Ascending aorta (tissue), 2 donors: Measurements from ENCODE around the gene LOXL3. TPM values are rescaled to one million over a fixed set of nuclear protein-coding genes. Genes with fewer than 3 reads are reported as not detected.

Experiments used
- DNase-seq, 2 donors: peaks; one replicate each; pipeline ENCODE4 v3.0.0-alpha.2; 2019; ENCODE audit warnings: low spot score in 2 of 2
- H3K27ac ChIP-seq, 2 donors: fragments of 200-600 bp; sonication (generic); one replicate each; pipeline ENCODE4 v1.5.1; 2016 to 2017; ENCODE audit warnings: mild to moderate bottlenecking in 1 of 2
- H3K27me3 ChIP-seq: fragments of 200-600 bp; sonication (generic); one replicate; pipeline ENCODE4 v1.5.1; 2017
- H3K36me3 ChIP-seq, 2 donors: fragments of 200-600 bp; sonication (generic); one replicate each; pipeline ENCODE4 v1.5.1; 2016
- H3K4me1 ChIP-seq, 2 donors: fragments of 200-600 bp; sonication (generic); one replicate each; pipeline ENCODE4 v1.5.1; 2016 to 2017; ENCODE audit warnings: mild to moderate bottlenecking in 1 of 2
- H3K4me3 ChIP-seq, 2 donors: fragments of 200-600 bp; sonication (generic); one replicate each; pipeline ENCODE4 v1.5.1; 2016 to 2017; ENCODE audit warnings: mild to moderate bottlenecking in 1 of 2
- H3K9me3 ChIP-seq, 2 donors: fragments of 200-600 bp; sonication (generic); one replicate each; pipeline ENCODE4 v1.5.1; 2016
- intact Hi-C: fragments of 100-400 bp; cut with DNase I; formaldehyde crosslinking; loops from one replicate; pipeline ENCODE4 v1.15.1; 2023
- total RNA-seq: library from RNA; depleted of rRNA; stranded (reverse); fragments of >200 nt; gene quantifications from one replicate; pipeline ENCODE4 v1.1.0, GENCODE V29; 2016
- TF ChIP-seq, protein P1 (sequence below), 3 experiments: fragments of 200-600 bp in 2 of 3; fragments of 450-650 bp in 1 of 3; sonication (generic) in 2 of 3; IDR thresholded peaks; one replicate each; pipeline ENCODE4 v1.5.1; 2016 to 2019; ENCODE audit warnings: antibody characterized with exemption in 3 of 3, mild to moderate bottlenecking in 1 of 3, moderate library complexity in 1 of 3

Gene LOXL3
- total RNA-seq, 1 donor from 2014 or later: 19.8 TPM

DNA sequence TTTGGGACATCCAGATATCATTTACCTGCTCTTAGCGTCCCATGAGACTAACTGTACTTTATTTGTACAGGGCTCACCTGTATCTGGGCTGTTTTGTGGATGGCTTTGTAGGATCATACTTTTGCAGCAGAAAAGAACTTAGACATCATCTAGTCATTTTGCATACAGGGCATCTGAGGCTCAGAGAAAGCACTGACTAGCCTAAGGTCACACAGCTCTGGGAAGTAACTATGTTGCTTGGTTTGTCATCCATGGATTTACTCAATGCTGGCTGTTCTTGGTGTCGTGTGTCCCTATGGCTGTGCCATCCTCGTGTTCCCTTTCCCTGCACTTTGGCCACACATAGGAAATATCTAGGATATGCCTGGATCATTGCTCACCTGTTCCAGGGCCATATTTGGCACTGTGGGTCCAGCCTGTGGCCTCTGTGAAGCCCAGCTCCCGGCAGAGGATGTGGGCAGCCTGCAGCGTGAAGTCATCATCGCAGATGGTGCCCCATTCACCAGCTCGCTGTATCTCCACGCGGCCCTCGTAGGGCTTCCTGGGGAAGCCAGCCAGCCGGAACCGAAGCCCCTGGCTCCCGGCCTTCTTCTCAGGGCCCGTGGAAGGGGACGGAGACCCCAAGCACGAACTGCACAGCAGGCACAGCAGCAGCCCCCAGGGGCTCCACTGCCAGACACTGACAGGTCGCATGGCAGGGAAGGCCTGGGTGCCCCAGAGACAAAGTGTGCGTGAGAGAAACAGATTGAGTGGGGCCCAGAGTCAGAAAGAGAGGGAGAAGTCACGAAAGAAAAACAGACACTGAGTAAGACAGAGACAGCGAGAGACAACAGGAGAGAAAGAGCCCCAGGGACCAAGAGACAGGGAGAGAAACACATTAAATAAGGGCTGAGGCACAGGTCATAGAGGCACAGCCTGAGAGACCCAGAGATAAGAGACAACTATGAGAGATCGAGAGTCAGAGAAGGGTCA lies 1.5 kb downstream of the LOXL3 start:
- intact Hi-C loops: no loop called here
- DNase-seq: no peak
- peak overlapping the region in 1 of 2 donors; percentile 90 for H3K27ac ChIP-seq
- H3K4me3 ChIP-seq: peak overlapping the region in 1 of 2 donors; percentile 75
- H3K36me3 ChIP-seq: no peaks in the 10 kb centered on the region
- H3K4me1 ChIP-seq: peaks cover 7 to 20% of the 10 kb centered on the region in 2 donors
- TF ChIP-seq, protein P1, sequence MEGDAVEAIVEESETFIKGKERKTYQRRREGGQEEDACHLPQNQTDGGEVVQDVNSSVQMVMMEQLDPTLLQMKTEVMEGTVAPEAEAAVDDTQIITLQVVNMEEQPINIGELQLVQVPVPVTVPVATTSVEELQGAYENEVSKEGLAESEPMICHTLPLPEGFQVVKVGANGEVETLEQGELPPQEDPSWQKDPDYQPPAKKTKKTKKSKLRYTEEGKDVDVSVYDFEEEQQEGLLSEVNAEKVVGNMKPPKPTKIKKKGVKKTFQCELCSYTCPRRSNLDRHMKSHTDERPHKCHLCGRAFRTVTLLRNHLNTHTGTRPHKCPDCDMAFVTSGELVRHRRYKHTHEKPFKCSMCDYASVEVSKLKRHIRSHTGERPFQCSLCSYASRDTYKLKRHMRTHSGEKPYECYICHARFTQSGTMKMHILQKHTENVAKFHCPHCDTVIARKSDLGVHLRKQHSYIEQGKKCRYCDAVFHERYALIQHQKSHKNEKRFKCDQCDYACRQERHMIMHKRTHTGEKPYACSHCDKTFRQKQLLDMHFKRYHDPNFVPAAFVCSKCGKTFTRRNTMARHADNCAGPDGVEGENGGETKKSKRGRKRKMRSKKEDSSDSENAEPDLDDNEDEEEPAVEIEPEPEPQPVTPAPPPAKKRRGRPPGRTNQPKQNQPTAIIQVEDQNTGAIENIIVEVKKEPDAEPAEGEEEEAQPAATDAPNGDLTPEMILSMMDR (IDR thresholded peaks at IDR 0.05): no peak
- H3K9me3 ChIP-seq: no peaks in the 10 kb centered on the region
- H3K27me3 ChIP-seq: no peaks in the 10 kb centered on the region

DNA sequence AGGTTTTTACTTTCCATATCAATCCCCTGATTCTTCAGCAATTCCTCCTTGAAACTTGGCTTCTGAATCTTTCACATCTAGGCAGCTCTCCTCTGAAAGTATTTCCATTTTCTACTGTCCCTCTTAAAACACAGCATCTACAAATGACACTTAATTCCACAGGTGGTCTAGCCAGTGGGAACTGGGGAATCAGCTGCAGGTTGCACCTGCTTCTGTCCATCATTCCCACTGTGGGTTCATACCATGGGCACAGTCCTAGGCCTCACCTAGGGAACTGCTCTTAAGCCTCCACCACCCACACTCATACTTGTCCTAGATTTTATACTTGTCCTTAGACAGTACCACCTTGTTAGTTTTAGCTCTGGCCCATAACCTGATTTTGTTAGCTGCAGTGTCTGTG lies 2.2 kb downstream of the LOXL3 start:
- intact Hi-C loops: no loop called here
- Histone ChIP-seq H3K9me3 (no peaks in the 10 kb centered on the region), H3K27ac (no peak overlapping the region), H3K4me1 (peaks cover 7 to 20% of the 10 kb centered on the region in 2 donors), H3K4me3 (no peak overlapping the region), H3K27me3 (no peaks in the 10 kb centered on the region), H3K36me3 (no peaks in the 10 kb centered on the region)
- no peak for DNase-seq
- TF ChIP-seq, protein P1 (IDR thresholded peaks at IDR 0.05): no peak

DNA sequence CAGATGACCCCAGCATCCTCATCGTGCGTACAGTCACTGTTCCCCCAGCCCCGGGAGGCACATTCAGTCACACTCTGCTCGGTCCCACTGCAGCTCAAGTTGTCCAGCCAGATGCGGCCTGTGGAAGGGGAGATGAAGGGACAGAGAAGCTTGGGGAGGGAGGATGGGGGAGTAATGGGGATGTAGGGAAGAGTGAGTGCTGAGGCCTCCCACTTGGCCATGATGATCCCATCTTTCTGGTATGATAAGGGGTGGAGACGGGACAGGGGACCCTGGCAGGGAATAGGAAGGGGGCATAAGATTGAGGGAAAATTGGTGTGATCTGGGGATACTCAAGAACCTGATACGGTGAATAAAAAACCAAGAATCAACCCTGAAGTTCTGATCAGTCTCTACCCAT lies 3.5 kb downstream of the LOXL3 start:
- Histone ChIP-seq H3K9me3 (no peaks in the 10 kb centered on the region), H3K36me3 (no peaks in the 10 kb centered on the region), H3K4me3 (no peak overlapping the region), H3K4me1 (peaks cover 7 to 19% of the 10 kb centered on the region in 2 donors), H3K27ac (no peak overlapping the region), H3K27me3 (no peaks in the 10 kb centered on the region)
- TF ChIP-seq, protein P1 (IDR thresholded peaks at IDR 0.05): no peak
- intact Hi-C loops: no loop called here
- no peak for DNase-seq

DNA sequence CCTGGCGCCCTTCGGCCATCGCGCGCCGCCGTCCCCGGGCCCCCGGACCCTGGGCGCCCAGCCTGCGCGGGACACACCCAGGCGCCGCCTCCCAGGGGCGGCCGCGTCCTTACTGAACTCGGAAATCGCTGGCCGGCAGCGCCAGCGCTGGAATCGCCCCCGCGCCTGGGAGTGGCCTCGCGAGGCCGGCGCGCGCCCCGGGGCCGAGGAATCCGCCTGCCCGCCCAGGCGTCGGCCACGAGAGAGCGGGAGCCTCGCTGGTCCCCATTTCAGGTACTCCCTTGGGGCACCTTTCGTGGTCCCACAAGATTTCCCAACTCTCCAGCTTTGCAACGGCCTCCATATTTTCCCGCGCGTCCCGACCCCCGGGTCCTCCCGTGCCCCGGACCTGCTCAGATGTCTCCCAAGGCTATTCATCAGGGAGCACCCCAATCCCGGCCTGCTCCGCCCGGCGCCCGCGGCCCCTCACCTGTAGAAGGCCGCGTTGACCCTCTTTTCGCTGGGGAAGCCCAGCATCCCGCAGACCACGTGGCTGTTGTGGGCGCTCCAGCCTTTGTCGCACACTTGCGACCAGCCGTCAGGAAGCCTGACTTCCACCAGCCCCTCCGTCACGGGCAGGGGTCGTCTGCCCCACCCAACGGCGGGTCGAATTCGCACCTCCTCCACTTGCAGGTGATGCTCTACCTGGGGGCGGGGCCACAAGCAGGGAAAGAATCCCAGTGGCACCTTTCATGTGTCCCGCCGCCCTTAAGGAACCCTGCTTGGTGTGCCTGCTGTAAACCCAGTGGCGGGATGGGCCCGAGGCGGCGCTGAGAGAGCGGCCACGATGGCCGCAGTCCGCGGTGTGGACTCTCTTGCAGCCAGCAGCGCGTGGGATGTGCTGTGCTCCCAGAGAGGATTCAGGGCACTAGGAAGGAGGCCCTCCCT lies 4.6 kb downstream of the LOXL3 start:
- Histone ChIP-seq H3K4me1 (peaks cover 7 to 16% of the 10 kb centered on the region in 2 donors), H3K36me3 (no peaks in the 10 kb centered on the region), H3K4me3 (peak overlapping the region; percentile 53 to 70), H3K27me3 (no peaks in the 10 kb centered on the region), H3K27ac (peak overlapping the region; percentile 59 to 71), H3K9me3 (no peaks in the 10 kb centered on the region)
- intact Hi-C loops: loop anchor here (2.0 kb wide), 1 partner anchor 20 kb away; no protein-coding TSS in a partner anchor
- peak in 1 of 2 donors; percentile 78 for DNase-seq
- TF ChIP-seq, protein P1 (IDR thresholded peaks at IDR 0.05): no peak

DNA sequence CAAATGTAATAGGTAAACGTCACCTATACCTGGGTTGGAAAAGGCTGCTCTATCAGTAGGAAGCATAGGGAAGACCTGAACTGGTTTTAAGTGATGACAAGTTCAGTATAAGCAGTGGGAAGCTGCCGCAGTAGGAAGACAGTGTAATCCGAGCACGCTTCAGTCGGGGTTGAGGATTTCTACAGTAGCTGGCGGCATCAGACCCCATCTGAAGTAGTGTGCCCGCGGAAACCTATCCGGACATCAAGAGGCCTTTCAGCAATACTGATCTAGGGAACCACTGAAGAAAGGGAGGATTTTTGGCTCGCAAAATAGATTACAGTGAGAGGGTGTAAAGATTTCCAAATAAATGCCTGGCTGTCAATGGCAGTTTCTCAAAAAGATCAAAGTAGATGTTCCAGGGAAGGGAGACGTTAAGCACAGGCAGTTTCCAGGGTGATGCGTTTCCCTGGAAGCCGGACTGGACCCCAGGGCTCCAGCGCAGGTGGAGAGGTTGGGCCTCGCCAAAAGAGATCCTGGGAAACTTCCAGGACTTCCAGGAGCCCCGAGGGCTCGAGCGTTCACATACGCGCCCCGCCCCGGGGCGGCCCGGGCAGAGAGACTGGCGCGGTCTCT lies 5.3 kb downstream of the LOXL3 start:
- Histone ChIP-seq H3K4me3 (peak overlapping the region; percentile 53 to 70), H3K36me3 (no peaks in the 10 kb centered on the region), H3K27ac (peak overlapping the region; percentile 59 to 71), H3K9me3 (no peaks in the 10 kb centered on the region), H3K27me3 (no peaks in the 10 kb centered on the region), H3K4me1 (peaks cover 7 to 14% of the 10 kb centered on the region in 2 donors)
- TF ChIP-seq, protein P1 (IDR thresholded peaks at IDR 0.05): no peak
- intact Hi-C loops: loop anchor here (2.0 kb wide), 1 partner anchor 20 kb away; no protein-coding TSS in a partner anchor
- DNase-seq: peak in 1 of 2 donors; percentile 62
